ENCODE measurements around the gene HEPHL1.

The HEPHL1 gene

GRCh38 chr11:94031625-94032024 is 10.5 kb downstream of the HEPHL1 start:
- TF ChIP-seq, protein P1, sequence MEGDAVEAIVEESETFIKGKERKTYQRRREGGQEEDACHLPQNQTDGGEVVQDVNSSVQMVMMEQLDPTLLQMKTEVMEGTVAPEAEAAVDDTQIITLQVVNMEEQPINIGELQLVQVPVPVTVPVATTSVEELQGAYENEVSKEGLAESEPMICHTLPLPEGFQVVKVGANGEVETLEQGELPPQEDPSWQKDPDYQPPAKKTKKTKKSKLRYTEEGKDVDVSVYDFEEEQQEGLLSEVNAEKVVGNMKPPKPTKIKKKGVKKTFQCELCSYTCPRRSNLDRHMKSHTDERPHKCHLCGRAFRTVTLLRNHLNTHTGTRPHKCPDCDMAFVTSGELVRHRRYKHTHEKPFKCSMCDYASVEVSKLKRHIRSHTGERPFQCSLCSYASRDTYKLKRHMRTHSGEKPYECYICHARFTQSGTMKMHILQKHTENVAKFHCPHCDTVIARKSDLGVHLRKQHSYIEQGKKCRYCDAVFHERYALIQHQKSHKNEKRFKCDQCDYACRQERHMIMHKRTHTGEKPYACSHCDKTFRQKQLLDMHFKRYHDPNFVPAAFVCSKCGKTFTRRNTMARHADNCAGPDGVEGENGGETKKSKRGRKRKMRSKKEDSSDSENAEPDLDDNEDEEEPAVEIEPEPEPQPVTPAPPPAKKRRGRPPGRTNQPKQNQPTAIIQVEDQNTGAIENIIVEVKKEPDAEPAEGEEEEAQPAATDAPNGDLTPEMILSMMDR (IDR thresholded peaks at IDR 0.05; ENCODE audit: insufficient read depth, low read depth, low read length, missing control alignments) = no peak
- DNase-seq (ENCODE audit: low read depth) = no peak
- H3K4me3 ChIP-seq (ENCODE audit: low read length) = no peak overlapping the region

- DNase-seq (ENCODE audit: low read depth) = no peak
- TF ChIP-seq, protein P1 (IDR thresholded peaks at IDR 0.05; ENCODE audit: insufficient read depth, low read depth, low read length, missing control alignments) = no peak
- H3K4me3 ChIP-seq (ENCODE audit: low read length) = no peak overlapping the region
These were observed 10.9 kb downstream of the HEPHL1 start for GRCh38 chr11:94032066-94032465.

DNA sequence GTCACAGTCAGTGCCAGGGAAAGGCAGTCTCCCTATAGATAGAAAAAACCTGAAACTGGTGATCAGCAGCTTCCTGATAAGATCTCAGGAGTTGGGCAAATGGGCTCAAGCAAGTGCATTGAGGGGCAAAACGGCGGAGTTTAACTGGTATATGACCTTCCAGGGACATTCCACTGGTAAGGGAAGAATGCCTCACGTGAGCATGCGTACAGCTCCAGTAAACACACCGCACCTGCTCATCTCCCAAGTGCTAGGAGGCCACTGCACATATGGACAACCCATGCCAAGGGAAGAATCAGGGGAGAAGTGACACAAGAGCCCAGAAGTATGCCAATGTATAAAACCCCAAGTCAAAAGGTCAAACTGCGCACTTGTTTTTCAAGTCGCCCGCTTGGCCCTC is 11.6 kb downstream of the HEPHL1 start:
- TF ChIP-seq, protein P1 (IDR thresholded peaks at IDR 0.05; ENCODE audit: insufficient read depth, low read depth, low read length, missing control alignments) = no peak
- no peak overlapping the region for H3K4me3 ChIP-seq (ENCODE audit: low read length)
- DNase-seq (ENCODE audit: low read depth) = no peak

GRCh38 chr11:94034207-94034606 is 13.1 kb downstream of the HEPHL1 start:
- TF ChIP-seq, protein P1 (IDR thresholded peaks at IDR 0.05; ENCODE audit: insufficient read depth, low read depth, low read length, missing control alignments) = no peak
- DNase-seq (ENCODE audit: low read depth) = no peak
- no peak overlapping the region for H3K4me3 ChIP-seq (ENCODE audit: low read length)

- no peak overlapping the region for H3K4me3 ChIP-seq (ENCODE audit: low read length)
- TF ChIP-seq, protein P1 (IDR thresholded peaks at IDR 0.05; ENCODE audit: insufficient read depth, low read depth, low read length, missing control alignments) = no peak
- no peak for DNase-seq (ENCODE audit: low read depth)
These were observed 14.9 kb downstream of the HEPHL1 start for GRCh38 chr11:94036096-94036495.

GRCh38 chr11:94043241-94043640 is 22.1 kb downstream of the HEPHL1 start:
- no peak for DNase-seq (ENCODE audit: low read depth)
- no peak overlapping the region for H3K4me3 ChIP-seq (ENCODE audit: low read length)
- TF ChIP-seq, protein P1 (IDR thresholded peaks at IDR 0.05; ENCODE audit: insufficient read depth, low read depth, low read length, missing control alignments) = no peak

- TF ChIP-seq, protein P1 (IDR thresholded peaks at IDR 0.05; ENCODE audit: insufficient read depth, low read depth, low read length, missing control alignments) = no peak
These were observed 25.6 kb downstream of the HEPHL1 start for GRCh38 chr11:94046796-94047195.

More at GRCh38 chr11:94046796-94047195, 25.6 kb downstream of the HEPHL1 start:
- peak; percentile 73 for DNase-seq (ENCODE audit: low read depth)
- H3K4me3 ChIP-seq (ENCODE audit: low read length) = no peak overlapping the region

Data from epithelial cell of esophagus (primary cell).